GM12878 (cell line): ENCODE results near the gene HIVEP3. TPM values are rescaled to one million over a fixed set of nuclear protein-coding genes. Genes with fewer than 3 reads are reported as not detected.

Experiments
- RELB ChIP-seq: fragments of 450-650 bp; IDR thresholded peaks from 2 replicates; pipeline ENCODE4 v1.6.1; 2017; ENCODE audit warnings: low read depth, mild to moderate bottlenecking, moderate library complexity
- SMAD5 ChIP-seq: IDR thresholded peaks from 2 replicates; pipeline ENCODE4 v1.6.1; 2016; ENCODE audit warnings: antibody characterized with exemption, low read depth
- polyA plus RNA-seq, 11 experiments: library from polyadenylated mRNA; depleted of rRNA in 4 of 11; unstranded in 6 of 11; stranded (reverse) in 5 of 11; fragments of >200 nt; fragmentation: Nextera tagmentation in 4 of 11; fragmentation: Illumina TruSeq in 1 of 11; extraction: Ambion mirVana in 4 of 11; extraction: Trizol in 1 of 11; gene quantifications; 1 replicate in 1 of 11; 2 replicates in 10 of 11; pipeline versions ENCODE4 v1.2.1 to v1.2.3, GENCODE V29; 2011 to 2016; ENCODE audit warnings: inconsistent platforms in 2 of 11, missing spikeins in 2 of 11, low read depth in 1 of 11
- small RNA-seq: library from RNA; depleted of rRNA; stranded (forward); fragments of <200 nt; gene quantifications from one replicate; pipeline ENCODE3, GENCODE V24; 2014
- total RNA-seq, 4 experiments: library from RNA; depleted of rRNA in 3 of 4; stranded (reverse); fragments of >200 nt in 3 of 4; fragmentation: Illumina TruSeq in 1 of 4; extraction: Trizol in 1 of 4; gene quantifications; 2 replicates each; pipeline versions ENCODE4 v1.2.1 to v1.2.3, GENCODE V29; 2013 to 2021

HIVEP3 gene
- total and polyA plus RNA-seq, 10 of the 15 experiments (the other 5 are each of a cell fraction or from before 2014, with no cell fraction given): 1.8 to 13.6 (median 3.8) TPM

GRCh38 chr1:41456847-41457540, 461.7 kb downstream of the HIVEP3 start (continued):
- TF ChIP-seq SMAD5 (no peak), RELB (no peak)
- TF ChIP-seq, all 136 proteins: peak for 0

Small RNAs within 50 kb of the gene (small RNA-seq; reads per million reads assigned to genes)
- gene RNA5SP45: not detected

Other genes with a start within 250 kb of the HIVEP3 start
- gene GUCA2B, start 234.5 kb upstream of the HIVEP3 start, total RNA-seq (2014; rRNA removed): not detected in 2 replicates
- not detected in 2 replicates for gene GUCA2B, start 234.5 kb upstream of the HIVEP3 start, total RNA-seq (2014; rRNA removed; fragmentation: Illumina TruSeq; extraction: Trizol)
- gene GUCA2B, start 234.5 kb upstream of the HIVEP3 start, total RNA-seq (2021): not detected in 2 replicates
- not detected in 2 replicates for gene GUCA2B, start 234.5 kb upstream of the HIVEP3 start, polyA plus RNA-seq (2011; rRNA removed)
- gene GUCA2B, start 234.5 kb upstream of the HIVEP3 start, polyA plus RNA-seq (2014; fragmentation: Illumina TruSeq; extraction: Trizol): not detected in 2 replicates
- gene GUCA2B, start 234.5 kb upstream of the HIVEP3 start, polyA plus RNA-seq (2014; fragmentation: Nextera tagmentation; extraction: Ambion mirVana): not detected
- not detected in 2 replicates for gene GUCA2B, start 234.5 kb upstream of the HIVEP3 start, polyA plus RNA-seq (2014; rRNA removed)
- not detected for gene GUCA2B, start 234.5 kb upstream of the HIVEP3 start, polyA plus RNA-seq (2016; fragmentation: Nextera tagmentation; extraction: Ambion mirVana)
- not detected in 2 replicates for gene GUCA2A, start 245.8 kb upstream of the HIVEP3 start, total RNA-seq (2014; rRNA removed)
- not detected in 2 replicates for gene GUCA2A, start 245.8 kb upstream of the HIVEP3 start, total RNA-seq (2014; rRNA removed; fragmentation: Illumina TruSeq; extraction: Trizol)
- gene GUCA2A, start 245.8 kb upstream of the HIVEP3 start, total RNA-seq (2021): not detected in 2 replicates
- not detected in 2 replicates for gene GUCA2A, start 245.8 kb upstream of the HIVEP3 start, polyA plus RNA-seq (2011; rRNA removed)
- gene GUCA2A, start 245.8 kb upstream of the HIVEP3 start, polyA plus RNA-seq (2014; fragmentation: Illumina TruSeq; extraction: Trizol): not detected in 2 replicates
- not detected for gene GUCA2A, start 245.8 kb upstream of the HIVEP3 start, polyA plus RNA-seq (2014; fragmentation: Nextera tagmentation; extraction: Ambion mirVana)
- not detected in 2 replicates for gene GUCA2A, start 245.8 kb upstream of the HIVEP3 start, polyA plus RNA-seq (2014; rRNA removed)
- gene GUCA2A, start 245.8 kb upstream of the HIVEP3 start, polyA plus RNA-seq (2016; fragmentation: Nextera tagmentation; extraction: Ambion mirVana): not detected